Stimulated activated CD8-positive, alpha-beta memory T cell treated with anti-CD3 and anti-CD28 coated beads, Interleukin-7, amount 100 ng/mL, for 4 hours (primary cell): ENCODE results near the gene RAC3.

ENCODE experiments used
- DNase-seq, 2 donors: peaks; one replicate each; pipeline ENCODE4 v3.0.0-alpha.2; 2020; ENCODE audit warnings: low read depth in 2 of 2

Gene RAC3

GRCh38 chr17:82055965-82056728 lies 24.7 kb downstream of the RAC3 start:
- no peak for DNase-seq

- DNase-seq: no peak
Observed at GRCh38 chr17:82056729-82057621, 25.5 kb downstream of the RAC3 start.

- DNase-seq: no peak
Observed at GRCh38 chr17:82058230-82058854, 26.9 kb downstream of the RAC3 start.

- no peak for DNase-seq
Observed at GRCh38 chr17:82058855-82059249, 27.4 kb downstream of the RAC3 start.

GRCh38 chr17:82059272-82060000 lies 28.0 kb downstream of the RAC3 start:
- DNase-seq: no peak

- no peak for DNase-seq
Observed at GRCh38 chr17:82060001-82060380, 28.5 kb downstream of the RAC3 start.

GRCh38 chr17:82060614-82061013 lies 29.1 kb downstream of the RAC3 start:
- no peak for DNase-seq

- no peak for DNase-seq
Observed at GRCh38 chr17:82061047-82061925, 29.8 kb downstream of the RAC3 start.

- no peak for DNase-seq
Observed at GRCh38 chr17:82062076-82062983, 30.9 kb downstream of the RAC3 start.

- DNase-seq: no peak
Observed at GRCh38 chr17:82062984-82063368, 31.5 kb downstream of the RAC3 start.

- no peak for DNase-seq
Observed at GRCh38 chr17:82063424-82064415, 32.2 kb downstream of the RAC3 start.

- no peak for DNase-seq
Observed at GRCh38 chr17:82064433-82065192, 33.1 kb downstream of the RAC3 start.

- peak in 1 of 2 donors; percentile 25 for DNase-seq
Observed at GRCh38 chr17:82065193-82065637, 33.7 kb downstream of the RAC3 start.

GRCh38 chr17:82065638-82066303 lies 34.3 kb downstream of the RAC3 start, which contains the start of gene DUS1L:
TSS of gene DUS1L (minus strand) at chr17:82065804. CDS start at chr17:82065059, 745 bp downstream.
- peak; percentile 19 to 63 for DNase-seq

- DNase-seq: no peak
Observed at GRCh38 chr17:82070611-82071010, 39.1 kb downstream of the RAC3 start.

- no peak for DNase-seq
Observed at GRCh38 chr17:82072827-82073226, 41.3 kb downstream of the RAC3 start.

GRCh38 chr17:82073446-82073845 lies 42.0 kb downstream of the RAC3 start:
- no peak for DNase-seq
